Loucy (cell line): ENCODE measurements around the gene SLC26A1.

Source experiments
- H2AFZ ChIP-seq: fragments of 200-600 bp; sonication (generic); 2 replicates; pipeline ENCODE4 v1.6.0; 2016; ENCODE audit warnings: antibody characterized with exemption, mild to moderate bottlenecking, low read length, moderate library complexity
- H3F3A ChIP-seq: fragments of 200-600 bp; 2 replicates; pipeline ENCODE4 v1.6.0; 2016; ENCODE audit warnings: antibody characterized with exemption, low read depth, mild to moderate bottlenecking
- H3K27me3 ChIP-seq: fragments of 200-600 bp; sonication (generic); 2 replicates; pipeline ENCODE4 v1.6.1; 2014; ENCODE audit warnings: low read length, mild to moderate bottlenecking; ENCODE audit not compliant: insufficient read depth, poor library complexity, severe bottlenecking
- H3K36me3 ChIP-seq: fragments of 200-600 bp; sonication (generic); 2 replicates; pipeline ENCODE4 v1.6.1; 2016; ENCODE audit warnings: low read length; ENCODE audit not compliant: insufficient read depth
- H3K4me1 ChIP-seq: fragments of 200-600 bp; sonication (generic); 2 replicates; pipeline ENCODE4 v1.5.1; 2014; ENCODE audit warnings: low read length, mild to moderate bottlenecking; ENCODE audit not compliant: insufficient read depth, poor library complexity, severe bottlenecking
- H3K4me2 ChIP-seq: fragments of 200-600 bp; sonication (generic); 2 replicates; pipeline ENCODE4 v1.6.0; 2014; ENCODE audit warnings: antibody characterized with exemption, low read length, low read depth, mild to moderate bottlenecking; ENCODE audit not compliant: poor library complexity, severe bottlenecking
- H3K4me3 ChIP-seq: fragments of 200-600 bp; sonication (generic); 2 replicates; pipeline ENCODE4 v1.5.1; 2014; ENCODE audit warnings: low read length, mild to moderate bottlenecking, mixed read lengths; ENCODE audit not compliant: poor library complexity, severe bottlenecking
- H3K79me2 ChIP-seq: fragments of 200-600 bp; sonication (generic); 2 replicates; pipeline ENCODE4 v1.6.1; 2014; ENCODE audit warnings: low read length; ENCODE audit not compliant: insufficient read depth
- H3K9ac ChIP-seq: fragments of 200-600 bp; sonication (generic); 2 replicates; pipeline ENCODE4 v1.6.0; 2014; ENCODE audit warnings: mild to moderate bottlenecking, low read depth, low read length, moderate library complexity; ENCODE audit not compliant: poor library complexity, severe bottlenecking
- H3K9me2 ChIP-seq: fragments of 200-600 bp; sonication (generic); replicated peaks from 2 replicates; pipeline ENCODE4 v1.6.1; 2016; ENCODE audit warnings: low read depth, low read length, mixed read lengths
- H3K9me3 ChIP-seq: fragments of 200-600 bp; sonication (generic); 2 replicates; pipeline ENCODE4 v1.6.1; 2014; ENCODE audit warnings: mild to moderate bottlenecking, antibody characterized with exemption, low read length, low read depth; ENCODE audit not compliant: insufficient read depth
- H4K20me1 ChIP-seq: fragments of 200-600 bp; sonication (generic); 2 replicates; pipeline ENCODE4 v1.6.0; 2014; ENCODE audit warnings: antibody characterized with exemption, low read length, mild to moderate bottlenecking; ENCODE audit not compliant: insufficient read depth, poor library complexity, severe bottlenecking
- CTCF ChIP-seq: fragments of 200-600 bp; sonication (generic); conservative IDR thresholded peaks from 2 replicates; pipeline ENCODE4 v1.5.1; 2014; ENCODE audit warnings: mild to moderate bottlenecking, antibody characterized with exemption, low read length
- EZH2phosphoT487 ChIP-seq: fragments of 200-600 bp; IDR thresholded peaks from 2 replicates; pipeline ENCODE4 v1.6.1; 2018; ENCODE audit warnings: antibody characterized with exemption, mild to moderate bottlenecking, moderate library complexity, borderline replicate concordance

SLC26A1 gene

GRCh38 chr4:1006856-1007255 lies 13.7 kb upstream of the SLC26A1 start:
- Histone ChIP-seq H3K9ac (no peak overlapping the region), H3K4me2 (no peak overlapping the region), H3K4me1 (peaks cover 15% of the 10 kb centered on the region), H3K9me3 (no peaks in the 10 kb centered on the region; the same call in 1 of the 2 replicates), H3F3A (no peaks in the 10 kb centered on the region), H3K79me2 (no peaks in the 10 kb centered on the region), H3K9me2 (no peaks in the 10 kb centered on the region), H3K4me3 (no peak overlapping the region), H3K27me3 (peaks cover 11% of the 10 kb centered on the region), H4K20me1 (peaks cover 4% of the 10 kb centered on the region), H3K36me3 (no peaks in the 10 kb centered on the region), H2AFZ (no peak overlapping the region)
- no peak for TF ChIP-seq EZH2phosphoT487

GRCh38 chr4:1004557-1005485 lies 11.6 kb upstream of the SLC26A1 start:
- H3K4me2 ChIP-seq, result no peak overlapping the region
- H2AFZ ChIP-seq, result no peak overlapping the region
- peaks cover under 1% of the 10 kb centered on the region for H4K20me1 ChIP-seq
- peaks cover 11% of the 10 kb centered on the region for H3K27me3 ChIP-seq
- no peaks in the 10 kb centered on the region for H3K9me2 ChIP-seq
- no peaks in the 10 kb centered on the region for H3F3A ChIP-seq
- H3K9ac ChIP-seq, result no peak overlapping the region
- no peaks in the 10 kb centered on the region for H3K36me3 ChIP-seq
- TF ChIP-seq CTCF, result no peak
- TF ChIP-seq EZH2phosphoT487, result no peak
- H3K79me2 ChIP-seq, result no peaks in the 10 kb centered on the region
- H3K4me1 ChIP-seq, result peaks cover 7% of the 10 kb centered on the region
- no peaks in the 10 kb centered on the region; the same call in 1 of the 2 replicates for H3K9me3 ChIP-seq
- H3K4me3 ChIP-seq, result no peak overlapping the region

GRCh38 chr4:1004071-1004418 lies 10.8 kb upstream of the SLC26A1 start:
- Histone ChIP-seq H3F3A (no peaks in the 10 kb centered on the region), H3K4me3 (no peak overlapping the region), H3K4me2 (no peak overlapping the region), H3K27me3 (peaks cover 9% of the 10 kb centered on the region), H3K79me2 (no peaks in the 10 kb centered on the region), H3K36me3 (no peaks in the 10 kb centered on the region), H4K20me1 (no peaks in the 10 kb centered on the region), H3K4me1 (peaks cover 3% of the 10 kb centered on the region), H3K9ac (no peak overlapping the region), H3K9me3 (no peaks in the 10 kb centered on the region; the same call in 1 of the 2 replicates), H3K9me2 (no peaks in the 10 kb centered on the region), H2AFZ (no peak overlapping the region)
- TF ChIP-seq CTCF (no peak), EZH2phosphoT487 (no peak)
